Lower leg skin (tissue), 3 donors: Measurements from ENCODE around the gene TUBA8.

ENCODE experiments used
- CTCF ChIP-seq, 3 donors: fragments of 450-650 bp; IDR thresholded peaks; one replicate each; pipeline ENCODE4 v1.5.1; 2016; ENCODE audit warnings: antibody characterized with exemption in 3 of 3, mild to moderate bottlenecking in 3 of 3, moderate library complexity in 2 of 3
- POLR2A ChIP-seq, 2 donors: fragments of 450-650 bp; IDR thresholded peaks; one replicate each; pipeline ENCODE4 v1.6.1; 2016 to 2017; ENCODE audit warnings: antibody characterized with exemption in 2 of 2, mild to moderate bottlenecking in 1 of 2, moderate library complexity in 1 of 2

GRCh38 chr22:18110954-18111758, 547 bp downstream of the TUBA8 start:
- TF ChIP-seq CTCF (IDR thresholded peaks at IDR 0.05) (no peak), POLR2A (IDR thresholded peaks at IDR 0.05) (no peak)
